CD4-positive, alpha-beta T cell (primary cell): ENCODE results near the gene PRDM16. TPM values are rescaled to one million over a fixed set of nuclear protein-coding genes. Genes with fewer than 3 reads are reported as not detected.

Experiments
- ATAC-seq: fragments of 200-7000 bp; cut with Tn5 transposase; one replicate; pipeline ENCODE4 v1.10.0; 2022; ENCODE audit warnings: mild to moderate bottlenecking; ENCODE audit not compliant: poor library complexity
- CTCF ChIA-PET: fragments of 350-600 bp; sonication (Branson Sonifier 250); formaldehyde crosslinking; loops from one replicate; lab custom pipeline; 2021; ENCODE audit warnings: antibody characterized with exemption, inconsistent platforms; lab: Charles Lee
- POLR2A ChIA-PET: fragments of 350-600 bp; sonication (Branson Sonifier 250); formaldehyde crosslinking; loops from one replicate; lab custom pipeline; 2021; ENCODE audit warnings: antibody characterized with exemption, inconsistent platforms; lab: Charles Lee
- DNase-seq, 14 experiments: peaks; one replicate each; pipeline ENCODE4 v3.0.0-alpha.2; 2013 to 2020; ENCODE audit warnings: mixed read lengths in 2 of 14
- H3K27ac ChIP-seq, 2 donors: one replicate each; pipeline versions ENCODE4 v1.5.1 to v1.7.0; 2013; ENCODE audit warnings: low read length in 2 of 2, low read depth in 1 of 2, mild to moderate bottlenecking in 1 of 2
- H3K27me3 ChIP-seq, 2 experiments: 1 replicate in 1 of 2; 2 replicates in 1 of 2; pipeline versions ENCODE4 v1.6.1 to v1.7.0; 2013; ENCODE audit warnings: low read length in 2 of 2, control low read depth in 1 of 2, mild to moderate bottlenecking in 1 of 2, moderate library complexity in 1 of 2; ENCODE audit not compliant: insufficient read depth in 2 of 2, control insufficient read depth in 1 of 2
- H3K36me3 ChIP-seq: one replicate; pipeline ENCODE4 v1.6.1; 2013; ENCODE audit warnings: low read length, control low read depth; ENCODE audit not compliant: insufficient read depth
- H3K4me1 ChIP-seq: one replicate; pipeline ENCODE4 v1.6.1; 2013; ENCODE audit warnings: low read length, control low read depth; ENCODE audit not compliant: insufficient read depth
- H3K4me3 ChIP-seq: one replicate; pipeline ENCODE4 v1.5.1; 2013; ENCODE audit warnings: mild to moderate bottlenecking, low read length, moderate library complexity
- H3K9me3 ChIP-seq, 2 experiments: 1 replicate in 1 of 2; 2 replicates in 1 of 2; pipeline versions ENCODE4 v1.6.1 to v1.7.0; 2013; ENCODE audit warnings: low read length in 2 of 2, mild to moderate bottlenecking in 2 of 2, control low read depth in 1 of 2, moderate library complexity in 1 of 2; ENCODE audit not compliant: control insufficient read depth in 1 of 2, insufficient read depth in 1 of 2
- H3K27ac Mint-ChIP-seq: one replicate; pipeline ENCODE4 v1.8.0; 2020; ENCODE audit warnings: mixed read lengths
- H3K27me3 Mint-ChIP-seq: one replicate; pipeline ENCODE4 v1.8.0; 2021; ENCODE audit warnings: mixed read lengths
- H3K36me3 Mint-ChIP-seq: one replicate; pipeline ENCODE4 v1.8.0; 2021; ENCODE audit warnings: low read depth, mixed read lengths
- H3K4me1 Mint-ChIP-seq: one replicate; pipeline ENCODE4 v1.8.0; 2021; ENCODE audit warnings: low read depth, mixed read lengths
- H3K4me3 Mint-ChIP-seq: one replicate; pipeline ENCODE4 v1.8.0; 2020; ENCODE audit warnings: mild to moderate bottlenecking, mixed read lengths
- H3K9me3 Mint-ChIP-seq: one replicate; pipeline ENCODE4 v1.8.0; 2020; ENCODE audit warnings: mixed read lengths
- CTCF ChIP-seq: fragments of 200-600 bp; IDR thresholded peaks from one replicate; pipeline ENCODE4 v1.8.0; 2022; ENCODE audit warnings: antibody characterized with exemption, mild to moderate bottlenecking
- intact Hi-C, 2 experiments: fragments of 100-400 bp; cut with DNase I in 1 of 2; cut with micrococcal nuclease in 1 of 2; formaldehyde crosslinking; loops; one replicate each; pipeline versions ENCODE4 v1.15.1 to v1.9.0; 2023 to 2025; cut with DNase I, micrococcal nuclease
- total RNA-seq, 174 experiments: library from RNA in 2 of 174; stranded (reverse) in 2 of 174; gene quantifications; one replicate each; pipeline ENCODE4 v1.2.3 and lab custom pipeline; 2021 to 2026

The PRDM16 gene
- total RNA-seq, 2 experiments from 2014 or later: not detected

GRCh38 chr1:3034728-3035562 lies 34.1 kb upstream of the PRDM16 start:
- Histone ChIP-seq H3K36me3 (no peaks in the 10 kb centered on the region), H3K9me3 (no peaks in the 10 kb centered on the region), H3K27ac (no peak overlapping the region), H3K4me1 (peaks cover 43% of the 10 kb centered on the region), H3K27me3 (no peaks in the 10 kb centered on the region), H3K4me3 (no peak overlapping the region)
- Mint-ChIP-seq H3K36me3 (no peaks in the 10 kb centered on the region), H3K9me3 (no peaks in the 10 kb centered on the region), H3K4me3 (no peak overlapping the region), H3K27me3 (no peaks in the 10 kb centered on the region), H3K4me1 (peaks cover 37% of the 10 kb centered on the region), H3K27ac (peak overlapping the region; percentile 97)
- CTCF ChIA-PET: no interaction called here
- no peak for TF ChIP-seq CTCF
- DNase-seq (peak in 1 of 14 experiments; percentile 32), ATAC-seq (no peak)
- POLR2A ChIA-PET: no interaction called here
- intact Hi-C loops: no loop called here

- ChIA-PET POLR2A (no interaction called here), CTCF (no interaction called here)
- DNase-seq: no peak
- H3K4me3 ChIP-seq: no peak overlapping the region
- H3K4me1 ChIP-seq: peaks cover 45% of the 10 kb centered on the region
- no peaks in the 10 kb centered on the region for H3K36me3 ChIP-seq
- peak overlapping the region; percentile 97 for H3K27ac Mint-ChIP-seq
- intact Hi-C loops: no loop called here
- H3K27ac ChIP-seq: no peak overlapping the region
- ATAC-seq: no peak
- no peaks in the 10 kb centered on the region for H3K9me3 Mint-ChIP-seq
- H3K9me3 ChIP-seq: no peaks in the 10 kb centered on the region
- TF ChIP-seq CTCF: no peak
- no peak overlapping the region for H3K4me3 Mint-ChIP-seq
- H3K27me3 Mint-ChIP-seq: no peaks in the 10 kb centered on the region
- H3K27me3 ChIP-seq: no peaks in the 10 kb centered on the region
- no peaks in the 10 kb centered on the region for H3K36me3 Mint-ChIP-seq
- peaks cover 37% of the 10 kb centered on the region for H3K4me1 Mint-ChIP-seq
These were observed 33.2 kb upstream of the PRDM16 start for GRCh38 chr1:3035563-3036446.

GRCh38 chr1:3036447-3037280 lies 32.3 kb upstream of the PRDM16 start:
- Histone ChIP-seq H3K4me1 (peaks cover 43% of the 10 kb centered on the region), H3K9me3 (no peaks in the 10 kb centered on the region), H3K4me3 (no peak overlapping the region), H3K27ac (no peak overlapping the region), H3K36me3 (no peaks in the 10 kb centered on the region), H3K27me3 (no peaks in the 10 kb centered on the region)
- Mint-ChIP-seq H3K36me3 (no peaks in the 10 kb centered on the region), H3K4me3 (no peak overlapping the region), H3K9me3 (no peaks in the 10 kb centered on the region), H3K4me1 (peaks cover 37% of the 10 kb centered on the region), H3K27ac (no peak overlapping the region), H3K27me3 (no peaks in the 10 kb centered on the region)
- CTCF ChIA-PET: no interaction called here
- ATAC-seq: no peak
- no peak for TF ChIP-seq CTCF
- DNase-seq: peak in 1 of 14 experiments; percentile 31
- intact Hi-C loops: no loop called here
- POLR2A ChIA-PET: no interaction called here
